HepG2 (cell line): Measurements from ENCODE around the gene RPLP2. TPM values are rescaled to one million over a fixed set of nuclear protein-coding genes. Genes with fewer than 3 reads are reported as not detected.

Experiments
- AKNA ChIP-seq: sonication (generic); formaldehyde crosslinking; IDR thresholded peaks from 2 replicates; pipeline ENCODE4 v1.4.0; 2020; ENCODE audit warnings: missing genetic modification reagents, borderline replicate concordance
- FOXK2 ChIP-seq: fragments of 450-650 bp; IDR thresholded peaks from 2 replicates; pipeline ENCODE4 v1.6.1; 2016
- HES4 ChIP-seq: sonication (generic); formaldehyde crosslinking; IDR thresholded peaks from 2 replicates; pipeline ENCODE4 v1.9.0; 2021; ENCODE audit warnings: mild to moderate bottlenecking, missing genetic modification reagents, borderline replicate concordance
- NKX3-1 ChIP-seq: sonication (generic); formaldehyde crosslinking; IDR thresholded peaks from 2 replicates; pipeline ENCODE4 v1.5.0; 2020; ENCODE audit warnings: missing genetic modification reagents
- PTBP1 ChIP-seq: fragments of 200-400 bp; formaldehyde crosslinking; IDR thresholded peaks from 2 replicates; pipeline ENCODE4 v1.6.1; 2018; ENCODE audit warnings: low read length, low read depth; ENCODE audit not compliant: poor library complexity, severe bottlenecking
- RFX1 ChIP-seq: fragments of 450-650 bp; IDR thresholded peaks from 2 replicates; pipeline ENCODE4 v1.6.1; 2017
- SIX1 ChIP-seq: sonication (generic); formaldehyde crosslinking; IDR thresholded peaks from 2 replicates; pipeline ENCODE4 v1.4.0; 2020; ENCODE audit warnings: missing genetic modification reagents, borderline replicate concordance
- SOX13 ChIP-seq, 3 experiments: fragments of 450-650 bp in 1 of 3; sonication (generic) in 1 of 3; formaldehyde crosslinking in 1 of 3; IDR thresholded peaks in 2 of 3; conservative IDR thresholded peaks in 1 of 3; 2 replicates each; pipeline versions ENCODE4 v1.5.0 to v1.6.1; 2016 to 2020; ENCODE audit warnings: antibody characterized with exemption in 1 of 3, mild to moderate bottlenecking in 1 of 3, missing compliant biosample characterization in 1 of 3, missing genetic modification reagents in 1 of 3, moderate library complexity in 1 of 3
- SRY ChIP-seq: sonication (generic); formaldehyde crosslinking; IDR thresholded peaks from 2 replicates; pipeline ENCODE4 v1.8.0; 2022; ENCODE audit warnings: mild to moderate bottlenecking, missing genetic modification reagents
- YEATS4 ChIP-seq: sonication (generic); formaldehyde crosslinking; IDR thresholded peaks from 2 replicates; pipeline ENCODE4 v1.4.0; 2020; ENCODE audit warnings: missing genetic modification reagents, borderline replicate concordance
- ZNF337 ChIP-seq: sonication (generic); formaldehyde crosslinking; IDR thresholded peaks from 2 replicates; pipeline ENCODE4 v1.5.1; 2020; ENCODE audit warnings: missing genetic modification reagents, low read depth, mild to moderate bottlenecking, borderline replicate concordance
- ZNF574 ChIP-seq: sonication (generic); formaldehyde crosslinking; IDR thresholded peaks from 2 replicates; pipeline ENCODE4 v1.4.0; 2020; ENCODE audit warnings: missing genetic modification reagents
- ZNF644 ChIP-seq: IDR thresholded peaks from 2 replicates; pipeline ENCODE4 v1.6.1; 2016; ENCODE audit warnings: low read depth
- ZNF766 ChIP-seq: sonication (generic); formaldehyde crosslinking; IDR thresholded peaks from 2 replicates; pipeline ENCODE4 v1.5.0; 2020; ENCODE audit warnings: missing genetic modification reagents, borderline replicate concordance
- ZNF879 ChIP-seq: sonication (generic); formaldehyde crosslinking; IDR thresholded peaks from 2 replicates; pipeline ENCODE4 v1.8.1; 2023; ENCODE audit warnings: missing genetic modification reagents
- ZSCAN25 ChIP-seq: sonication (generic); formaldehyde crosslinking; IDR thresholded peaks from 2 replicates; pipeline ENCODE4 v1.8.0; 2022; ENCODE audit warnings: mild to moderate bottlenecking, missing genetic modification reagents
- polyA plus RNA-seq, 8 experiments: library from polyadenylated mRNA; depleted of rRNA in 3 of 8; stranded (reverse) in 7 of 8; unstranded in 1 of 8; fragments of >200 nt; fragmentation: Illumina TruSeq in 4 of 8; extraction: Trizol in 4 of 8; gene quantifications; 2 replicates each; pipeline versions ENCODE4 v1.2.1 to v1.2.3, GENCODE V29; 2011 to 2016; ENCODE audit warnings: low read depth in 4 of 8, missing spikeins in 1 of 8, mixed read lengths in 1 of 8; ENCODE audit not compliant: insufficient read depth in 1 of 8
- total RNA-seq, 5 experiments: library from RNA; depleted of rRNA; stranded (reverse); fragments of >200 nt; fragmentation: Illumina TruSeq; extraction: Trizol; gene quantifications; 2 replicates each; pipeline ENCODE4 v1.2.3, GENCODE V29; 2016; ENCODE audit warnings: low read depth in 1 of 5
- TF ChIP-seq, protein P1 (sequence below): sonication (generic); formaldehyde crosslinking; IDR thresholded peaks from 2 replicates; pipeline ENCODE4 v1.8.1; 2023; ENCODE audit warnings: missing genetic modification reagents, inconsistent platforms, borderline replicate concordance
- TF ChIP-seq, protein P2 (sequence below): sonication (generic); formaldehyde crosslinking; IDR thresholded peaks from 2 replicates; pipeline ENCODE4 v1.4.0; 2020; ENCODE audit warnings: mild to moderate bottlenecking, missing genetic modification reagents, borderline replicate concordance

The RPLP2 gene
- total and polyA plus RNA-seq, 2 of the 13 experiments (the other 11 are each of a cell fraction or from before 2014, with no cell fraction given), result 978 to 2,106 TPM

DNA sequence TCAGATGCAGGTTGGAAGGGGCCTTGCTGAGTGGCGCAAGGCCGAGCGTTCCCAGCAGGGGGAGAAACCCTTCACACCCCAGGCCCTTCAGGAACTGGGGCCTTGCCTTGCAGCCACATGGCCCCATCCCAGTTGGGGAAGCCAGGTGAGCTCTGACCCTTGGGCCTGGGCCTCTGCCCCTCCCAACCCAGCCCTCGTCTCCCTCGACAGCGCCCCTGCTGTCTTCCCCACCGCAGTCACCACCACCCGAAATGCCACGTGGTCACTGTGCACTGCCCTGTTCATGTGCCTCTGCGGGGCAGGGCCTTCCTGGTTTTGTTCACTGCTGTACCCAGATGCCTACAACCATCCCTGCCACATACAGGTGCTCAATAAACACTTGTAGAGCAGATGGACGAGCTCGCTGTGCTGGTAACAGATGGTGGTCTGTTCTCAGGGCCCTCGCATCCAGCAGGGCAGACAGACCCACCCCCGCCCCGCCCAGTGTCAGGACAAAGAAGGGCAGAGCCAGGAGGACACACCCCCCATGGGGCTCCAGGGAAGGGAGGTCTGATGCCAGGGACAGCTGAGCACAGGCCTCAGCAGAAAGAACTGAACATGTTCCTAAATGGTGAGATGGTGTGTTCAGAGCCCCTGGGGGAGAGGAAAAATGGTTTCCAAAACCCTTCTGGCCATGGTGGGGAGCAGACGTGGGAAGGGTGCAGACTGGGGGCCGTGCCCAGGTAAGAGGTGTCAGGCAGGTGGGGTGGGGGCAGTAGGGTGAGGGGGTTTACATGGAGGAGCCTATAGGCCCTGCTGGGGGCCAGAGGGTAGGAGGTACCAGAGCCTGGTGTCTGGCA is 28.9 kb downstream of the RPLP2 start (continued):
- TF ChIP-seq, protein P1, sequence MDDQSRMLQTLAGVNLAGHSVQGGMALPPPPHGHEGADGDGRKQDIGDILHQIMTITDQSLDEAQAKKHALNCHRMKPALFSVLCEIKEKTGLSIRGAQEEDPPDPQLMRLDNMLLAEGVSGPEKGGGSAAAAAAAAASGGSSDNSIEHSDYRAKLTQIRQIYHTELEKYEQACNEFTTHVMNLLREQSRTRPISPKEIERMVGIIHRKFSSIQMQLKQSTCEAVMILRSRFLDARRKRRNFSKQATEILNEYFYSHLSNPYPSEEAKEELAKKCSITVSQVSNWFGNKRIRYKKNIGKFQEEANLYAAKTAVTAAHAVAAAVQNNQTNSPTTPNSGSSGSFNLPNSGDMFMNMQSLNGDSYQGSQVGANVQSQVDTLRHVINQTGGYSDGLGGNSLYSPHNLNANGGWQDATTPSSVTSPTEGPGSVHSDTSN (CRISPR knock-in tag), result no peak
- TF ChIP-seq HES4 (CRISPR knock-in tag) (no peak), SOX13 (IDR thresholded peaks at IDR 0.05) (no peak), SOX13 (CRISPR knock-in tag; conservative IDR thresholded peaks at IDR 0.05 in 1 of 2, IDR thresholded peaks at IDR 0.05 in 1 of 2) (peak in 1 of 2 experiments; percentile 52; a peak in 1 of 4 replicates), ZNF644 (peak; percentile 66; the same call in 1 of the 2 replicates), ZNF337 (CRISPR knock-in tag) (no peak), PTBP1 (no peak), ZNF574 (CRISPR knock-in tag) (peak; percentile 93), FOXK2 (no peak), RFX1 (no peak), SIX1 (CRISPR knock-in tag) (0 out of 2 replicates have a peak, but pooled peaks have one; percentile 23), ZSCAN25 (no peak), NKX3-1 (CRISPR knock-in tag) (no peak), SRY (0 out of 2 replicates have a peak, but pooled peaks have one; percentile 56), AKNA (CRISPR knock-in tag) (no peak), YEATS4 (CRISPR knock-in tag) (peak; percentile 93), ZNF766 (no peak), ZNF879 (0 out of 2 replicates have a peak, but pooled peaks have one; percentile 40)
- TF ChIP-seq, protein P2, sequence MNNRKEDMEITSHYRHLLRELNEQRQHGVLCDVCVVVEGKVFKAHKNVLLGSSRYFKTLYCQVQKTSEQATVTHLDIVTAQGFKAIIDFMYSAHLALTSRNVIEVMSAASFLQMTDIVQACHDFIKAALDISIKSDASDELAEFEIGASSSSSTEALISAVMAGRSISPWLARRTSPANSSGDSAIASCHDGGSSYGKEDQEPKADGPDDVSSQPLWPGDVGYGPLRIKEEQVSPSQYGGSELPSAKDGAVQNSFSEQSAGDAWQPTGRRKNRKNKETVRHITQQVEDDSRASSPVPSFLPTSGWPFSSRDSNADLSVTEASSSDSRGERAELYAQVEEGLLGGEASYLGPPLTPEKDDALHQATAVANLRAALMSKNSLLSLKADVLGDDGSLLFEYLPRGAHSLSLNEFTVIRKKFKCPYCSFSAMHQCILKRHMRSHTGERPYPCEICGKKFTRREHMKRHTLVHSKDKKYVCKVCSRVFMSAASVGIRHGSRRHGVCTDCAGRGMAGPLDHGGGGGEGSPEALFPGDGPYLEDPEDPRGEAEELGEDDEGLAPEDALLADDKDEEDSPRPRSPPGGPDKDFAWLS (CRISPR knock-in tag), result no peak
